ENCODE results near the gene NAT14.

NAT14 gene

DNA sequence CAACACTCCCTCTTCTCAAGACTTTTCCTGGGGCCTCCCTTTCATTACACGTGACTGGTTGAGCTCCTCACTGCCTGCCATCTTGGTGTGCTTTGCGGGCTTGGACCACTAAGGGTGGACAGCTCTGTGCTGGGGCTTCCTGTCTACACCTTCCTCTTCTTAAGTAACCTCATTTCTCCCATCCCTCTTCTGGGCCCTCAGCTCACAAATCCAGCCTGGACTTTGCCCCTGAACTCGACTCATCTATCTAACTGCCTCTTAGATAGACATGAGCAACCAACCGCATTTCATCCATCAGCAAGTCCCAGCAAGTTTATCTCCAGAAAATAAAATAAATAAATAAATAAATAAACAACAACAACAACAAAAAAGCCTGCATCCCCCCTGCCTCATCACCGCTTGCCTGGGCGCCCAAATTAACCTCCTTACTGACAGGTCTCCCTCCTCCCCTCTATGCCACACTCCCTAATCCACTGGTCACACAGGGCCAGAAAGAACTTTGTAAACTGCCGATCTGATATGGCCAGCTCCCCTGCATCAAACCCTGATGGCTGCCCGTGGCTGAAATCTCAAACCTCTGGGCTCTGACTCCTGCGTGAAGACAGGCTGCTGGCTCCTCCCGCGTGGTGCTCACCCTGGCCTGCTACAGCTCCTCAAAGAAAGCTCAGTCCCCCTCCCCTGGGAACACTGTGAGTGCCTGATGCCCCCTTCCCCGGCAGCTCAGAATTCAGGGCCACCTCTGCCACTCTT lies 31.3 kb upstream of the NAT14 start:
- no peak for DNase-seq (ENCODE audit: low spot score)

DNA sequence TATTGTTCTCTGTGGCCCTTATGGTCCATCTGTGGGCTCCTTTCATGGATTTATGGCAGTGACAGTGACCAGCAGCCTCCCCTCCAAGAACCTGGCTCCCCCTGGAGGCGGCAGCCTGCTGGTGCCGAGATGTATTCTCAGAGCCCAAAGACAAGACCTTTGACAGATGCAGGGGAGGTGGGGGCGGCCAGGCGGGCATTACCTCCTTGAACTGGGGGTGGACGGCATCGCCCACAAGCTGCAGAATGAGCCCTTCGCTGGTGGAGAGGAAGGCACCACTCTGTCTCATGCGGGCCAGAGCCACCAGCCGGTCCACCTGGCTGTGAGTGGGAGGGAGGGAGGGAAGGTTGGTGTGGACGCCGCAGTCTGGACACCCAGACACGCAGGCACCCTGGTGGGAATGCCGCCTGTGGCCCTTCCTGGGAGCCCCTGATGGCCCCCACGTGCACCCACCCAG lies 30.2 kb upstream of the NAT14 start:
- DNase-seq (ENCODE audit: low spot score), result no peak

DNA sequence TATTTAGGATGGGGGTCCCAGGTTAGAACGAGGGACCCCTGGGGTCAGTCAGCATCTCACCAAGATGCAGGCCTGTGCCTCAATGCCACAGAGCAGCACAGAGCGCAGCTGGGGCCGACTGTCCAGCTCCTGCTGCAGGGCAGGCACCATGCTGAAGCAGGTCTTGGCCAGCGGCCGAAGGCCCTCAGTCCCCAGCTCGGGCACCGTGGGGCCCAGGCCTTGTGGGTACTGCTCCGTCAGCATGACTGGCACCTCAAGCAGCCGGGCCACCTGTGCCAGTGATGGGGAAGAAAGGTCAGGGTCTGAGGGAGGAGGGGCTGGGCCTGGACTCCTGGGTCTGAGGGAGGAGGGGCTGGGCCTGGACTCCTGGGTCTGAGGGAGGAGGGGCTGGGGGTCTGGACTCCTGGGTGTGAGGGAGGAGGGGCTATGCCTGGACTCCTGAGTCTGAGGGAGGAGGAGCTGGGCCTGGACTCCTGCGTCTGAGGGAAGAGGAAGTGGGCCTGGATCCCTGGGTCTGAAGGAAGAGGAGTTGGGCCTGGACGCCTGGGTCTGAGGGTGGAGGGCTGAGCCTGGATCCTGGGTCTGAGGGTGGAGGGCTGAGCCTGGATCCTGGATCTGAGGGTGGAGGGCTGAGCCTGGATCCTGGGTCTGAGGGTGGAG lies 29.3 kb upstream of the NAT14 start:
- no peak for DNase-seq (ENCODE audit: low spot score)

DNA sequence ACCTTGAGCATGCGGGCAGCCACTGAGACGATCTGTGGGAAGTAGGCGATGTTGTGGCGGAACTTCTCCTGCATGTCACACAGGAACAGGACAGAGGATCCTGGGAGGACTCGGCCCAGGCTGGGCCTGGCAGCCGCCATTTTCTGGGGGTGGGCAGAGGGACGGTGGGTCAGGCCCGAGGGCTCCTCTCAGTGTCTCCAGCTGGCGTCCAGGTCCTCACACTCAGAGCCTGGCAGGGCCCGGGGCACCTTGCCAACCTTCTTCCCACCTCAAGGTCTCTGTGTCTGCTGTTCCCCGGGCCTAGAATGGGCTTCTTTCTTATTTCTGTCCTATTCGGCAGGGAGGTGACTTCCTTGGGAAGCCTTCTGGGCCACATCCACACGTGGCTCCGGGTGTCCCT lies 28.6 kb upstream of the NAT14 start:
- DNase-seq (ENCODE audit: low spot score), result no peak

DNA sequence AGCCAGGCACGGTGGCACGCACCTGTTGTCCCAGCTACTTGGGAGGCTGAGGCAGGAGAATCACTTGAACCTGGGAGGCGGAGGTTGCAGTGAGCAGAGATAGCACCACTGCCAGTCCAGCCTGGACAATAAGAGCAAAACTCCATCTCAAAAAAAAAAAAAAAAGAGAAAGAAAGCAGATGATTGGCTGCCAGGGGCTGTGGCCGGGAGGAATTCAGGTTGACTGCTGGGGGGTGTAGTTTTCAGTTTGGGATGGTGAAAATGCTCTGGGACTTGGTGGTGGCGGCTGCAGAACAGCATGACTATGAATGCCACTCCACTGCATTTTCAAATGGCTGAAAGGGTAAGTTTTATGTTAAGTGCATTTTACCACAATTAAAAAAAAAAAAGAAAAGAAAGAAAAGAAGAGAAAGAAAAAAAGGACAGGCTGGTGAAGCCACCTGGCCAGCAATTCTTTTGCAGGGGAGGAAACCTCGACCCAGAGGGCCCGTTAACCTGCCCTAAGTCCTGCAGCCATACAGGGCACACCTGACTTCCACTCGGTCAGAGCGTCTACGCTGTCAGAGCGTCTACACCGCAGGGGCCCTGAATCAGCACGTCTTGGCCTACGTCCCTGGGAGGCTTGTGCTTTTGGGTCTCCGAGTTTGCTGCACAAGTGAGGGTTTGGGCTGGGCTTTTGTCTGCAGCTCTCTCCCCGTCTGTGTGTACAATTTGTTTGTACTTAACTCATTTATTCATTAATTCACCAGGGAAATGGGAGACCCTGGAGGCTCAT lies 27.1 kb upstream of the NAT14 start:
- no peak for DNase-seq (ENCODE audit: low spot score)

DNA sequence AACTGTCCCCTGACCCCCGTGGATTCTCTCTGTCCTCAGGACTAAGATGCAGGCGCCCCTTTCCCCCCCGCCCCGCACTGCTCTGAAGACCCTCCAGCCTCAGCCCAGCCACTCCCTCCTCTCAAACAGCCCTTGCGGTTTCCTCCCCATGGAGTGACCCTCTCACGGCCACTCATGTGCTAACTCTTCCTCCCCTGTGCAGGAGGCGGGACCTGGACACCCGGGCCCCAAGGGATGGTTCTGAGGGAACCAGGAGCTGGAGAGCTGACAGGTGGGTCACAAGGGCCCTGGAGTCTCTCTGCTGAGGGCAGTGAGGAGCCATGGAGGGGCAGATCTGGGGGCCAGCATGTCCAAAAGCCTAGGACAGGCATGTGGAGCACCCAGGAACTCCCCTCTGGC lies 25.4 kb upstream of the NAT14 start:
- no peak for DNase-seq (ENCODE audit: low spot score)

DNA sequence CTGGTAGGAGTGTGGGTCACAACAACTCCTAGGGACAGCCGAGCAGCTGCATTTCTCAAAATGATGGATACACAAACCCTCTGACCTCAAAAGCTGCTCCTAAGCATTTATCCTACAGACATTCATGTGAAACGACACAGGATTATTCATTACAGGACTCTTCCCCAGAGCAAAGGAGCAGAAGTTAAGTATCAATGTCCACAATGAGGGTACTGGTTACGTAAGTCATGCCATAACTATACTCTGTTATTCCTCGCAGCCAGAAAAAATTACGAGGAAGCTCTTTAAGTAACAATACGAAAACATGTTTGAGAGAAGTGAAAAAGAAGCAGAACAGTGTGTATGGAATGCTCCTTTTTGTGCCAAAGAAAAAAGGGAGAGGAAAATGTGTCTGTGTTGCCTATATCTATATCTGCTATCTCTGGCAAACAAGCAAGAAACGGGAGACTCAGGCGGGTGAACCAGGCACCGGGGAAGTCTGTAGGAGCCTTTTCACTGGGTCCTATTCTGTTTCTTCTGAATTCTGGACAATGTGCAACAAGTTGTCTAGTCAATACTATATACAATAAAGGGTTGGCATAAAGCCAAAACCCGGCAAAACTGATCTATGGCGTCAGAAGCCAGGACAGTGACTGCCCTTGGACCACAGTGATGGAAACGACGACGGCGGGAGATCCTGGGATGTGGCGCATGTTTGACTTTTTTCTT lies 24.9 kb upstream of the NAT14 start:
- peak; percentile 49 for DNase-seq (ENCODE audit: low spot score)

DNA sequence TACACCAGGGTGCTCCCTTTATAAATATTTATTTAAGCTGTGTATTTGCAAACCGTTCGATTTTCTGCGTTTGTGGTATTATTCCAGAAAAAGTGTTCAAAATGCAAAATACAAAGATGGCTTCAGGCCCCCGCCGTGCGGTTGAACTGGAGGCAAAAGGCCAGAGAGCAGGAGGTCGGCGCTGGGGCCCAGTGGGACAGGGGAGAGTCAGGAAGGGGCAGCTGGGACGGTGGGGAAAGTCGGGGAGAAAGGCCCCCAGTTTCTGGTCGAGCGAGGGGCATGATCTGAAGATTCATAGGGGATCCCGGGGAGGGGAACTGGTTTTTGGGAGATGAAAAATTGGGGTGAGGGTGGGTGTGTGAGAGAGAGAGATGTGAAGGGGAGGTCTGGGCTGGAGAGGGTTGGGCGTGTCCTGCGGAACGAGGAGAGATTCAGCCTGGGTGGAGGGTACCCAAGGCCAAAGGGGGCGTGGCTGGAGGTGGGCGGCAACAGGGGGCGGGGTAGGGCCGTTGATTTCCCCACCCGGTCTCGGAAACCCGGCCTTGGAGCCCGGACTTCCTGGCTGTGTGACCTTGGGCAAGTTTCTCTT lies 24.2 kb upstream of the NAT14 start:
- DNase-seq (ENCODE audit: low spot score), result peak; percentile 88

DNA sequence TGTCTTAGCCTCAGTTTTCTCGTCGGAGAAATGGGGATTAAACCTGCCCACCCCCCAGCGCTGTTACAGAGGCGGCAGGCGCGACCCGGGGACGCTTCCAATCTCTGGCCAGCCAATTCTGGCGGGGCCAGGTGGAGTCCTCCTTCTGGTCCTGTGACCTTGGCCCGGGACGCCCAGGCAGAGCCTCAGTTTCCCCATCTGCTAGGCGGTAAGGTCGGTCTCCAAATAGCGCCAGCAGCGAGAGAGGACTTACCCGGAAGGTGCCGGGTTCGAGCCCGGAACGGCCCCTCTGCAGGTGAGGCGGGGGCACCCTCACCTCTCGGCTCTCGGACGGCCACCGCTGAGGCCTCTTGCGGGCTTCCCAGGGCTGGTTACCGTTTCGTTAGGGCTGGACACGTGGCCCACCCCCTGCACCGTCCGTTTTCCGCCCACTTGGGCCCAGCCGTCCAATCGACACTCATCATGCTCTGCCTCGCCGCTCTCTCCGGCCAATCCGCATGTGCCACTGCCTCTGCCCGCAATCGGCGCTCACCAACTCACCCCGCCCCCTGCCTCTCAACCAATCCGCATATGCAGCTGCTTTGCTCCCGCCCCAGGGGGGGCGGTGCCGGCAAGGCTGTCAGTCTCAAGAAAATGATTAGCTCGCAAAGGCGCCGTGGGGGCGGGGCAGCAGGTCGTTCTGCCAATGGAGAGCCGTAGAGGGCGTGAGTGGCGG lies 23.6 kb upstream of the NAT14 start, which contains the start of gene ISOC2:
TSS of gene ISOC2 (minus strand) at position 384 of the 715 bp plus-strand sequence. CDS start 5,156 bp downstream, outside the sequence.
- peak; percentile 100 for DNase-seq (ENCODE audit: low spot score)

DNA sequence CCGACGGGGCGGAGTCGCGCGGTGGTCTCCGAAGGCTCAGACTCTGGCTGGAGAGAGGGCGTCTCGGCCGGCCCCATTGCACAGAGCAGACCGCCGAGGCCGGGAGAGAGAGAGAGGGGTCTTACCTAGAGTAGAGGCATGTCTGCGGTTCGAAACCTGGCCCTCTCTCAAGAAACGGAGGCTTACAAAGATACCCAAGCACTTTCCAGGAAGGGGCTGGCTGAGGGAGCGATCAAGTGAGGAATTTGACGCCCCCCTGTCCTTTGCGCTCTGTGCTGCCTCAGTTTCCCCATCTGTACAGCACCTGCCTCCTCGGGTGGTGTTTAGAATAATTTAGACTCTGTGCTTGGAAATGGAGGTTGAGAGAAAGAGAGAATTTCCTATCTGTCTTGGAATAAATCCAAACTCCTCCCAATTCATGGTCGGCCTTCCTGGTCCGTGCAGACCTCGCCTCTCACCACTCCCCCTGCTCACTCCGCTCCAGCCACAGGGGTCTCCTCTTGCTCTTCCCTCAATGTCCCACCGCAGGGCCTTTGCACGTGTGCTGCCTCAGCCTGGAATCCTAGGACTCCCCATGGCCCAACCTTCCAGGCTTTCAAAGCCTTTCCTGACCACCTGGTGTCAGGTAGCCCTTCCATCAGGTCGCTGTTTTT lies 22.9 kb upstream of the NAT14 start:
- DNase-seq (ENCODE audit: low spot score), result peak; percentile 50

DNA sequence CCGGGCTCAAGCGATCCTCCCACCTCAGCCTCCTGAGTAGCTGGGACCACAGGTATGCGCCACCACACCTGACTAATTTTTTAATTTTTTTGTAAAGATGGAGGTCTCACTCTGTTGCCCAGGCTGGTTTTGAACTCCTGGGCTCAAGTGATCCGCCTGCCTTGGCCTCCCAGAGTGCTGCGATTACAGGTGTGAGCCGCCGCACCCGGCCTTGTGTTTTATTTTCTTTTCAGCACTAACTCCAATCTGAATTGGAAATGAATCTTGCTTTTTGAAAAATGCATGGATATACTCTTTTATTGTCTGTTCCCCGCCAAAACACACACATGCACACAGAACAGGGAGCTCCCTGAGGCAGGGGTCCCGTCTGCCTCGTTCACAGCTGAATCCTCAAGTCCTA lies 22.3 kb upstream of the NAT14 start:
- no peak for DNase-seq (ENCODE audit: low spot score)

DNA sequence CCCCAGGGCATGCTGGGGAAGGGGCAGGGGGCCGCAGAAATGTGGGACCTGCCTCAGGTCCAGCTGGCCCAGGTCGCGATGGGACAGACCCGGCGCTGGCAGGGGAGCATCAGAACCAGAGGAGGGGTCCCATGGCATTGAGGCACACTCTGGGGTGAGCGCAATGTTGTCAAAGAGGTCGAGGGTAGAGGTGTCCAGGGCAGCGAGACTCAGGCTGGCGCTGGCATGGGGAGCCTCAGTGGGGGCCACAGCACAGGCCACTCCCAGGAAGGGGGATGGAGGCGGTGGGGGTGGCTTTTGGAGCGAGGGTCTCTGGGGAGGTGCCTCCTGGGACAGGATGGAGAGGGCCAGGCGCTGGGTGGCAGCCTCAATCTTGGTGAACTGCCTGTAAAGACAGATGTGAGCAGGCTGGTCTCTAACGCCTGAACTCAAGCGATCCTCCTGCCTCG lies 21.4 kb upstream of the NAT14 start:
- peak; percentile 50 for DNase-seq (ENCODE audit: low spot score)

DNA sequence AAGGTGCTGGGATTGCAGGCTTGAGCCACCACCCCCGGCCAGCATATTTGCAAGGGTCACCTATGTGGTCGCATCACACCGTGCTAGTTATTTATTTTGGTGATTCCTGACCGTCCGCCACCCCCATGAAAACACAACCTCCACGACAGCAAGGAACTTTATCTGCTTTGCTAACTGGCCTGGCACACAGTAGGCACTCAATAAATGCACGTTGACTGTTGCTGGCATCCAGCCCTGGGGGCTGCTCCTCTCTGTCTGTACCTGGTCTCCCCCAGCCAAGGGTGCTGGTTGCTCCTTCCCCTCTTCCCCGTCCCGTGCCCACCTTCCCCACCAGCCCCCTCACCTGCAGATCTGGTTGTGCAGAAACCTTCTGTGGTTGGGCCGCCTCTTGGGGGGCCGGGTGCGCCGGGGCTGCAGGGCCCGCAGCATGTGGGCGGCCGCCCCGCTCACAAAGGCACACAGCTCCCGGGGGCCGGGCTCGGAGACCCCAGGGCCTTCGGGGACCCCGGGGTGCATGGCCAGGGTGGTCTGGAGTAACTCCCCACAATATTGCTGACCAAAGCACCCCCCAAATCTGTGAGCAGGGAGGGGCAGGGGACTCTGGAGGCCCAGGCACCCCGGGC lies 20.8 kb upstream of the NAT14 start:
- DNase-seq (ENCODE audit: low spot score), result peak; percentile 48

DNA sequence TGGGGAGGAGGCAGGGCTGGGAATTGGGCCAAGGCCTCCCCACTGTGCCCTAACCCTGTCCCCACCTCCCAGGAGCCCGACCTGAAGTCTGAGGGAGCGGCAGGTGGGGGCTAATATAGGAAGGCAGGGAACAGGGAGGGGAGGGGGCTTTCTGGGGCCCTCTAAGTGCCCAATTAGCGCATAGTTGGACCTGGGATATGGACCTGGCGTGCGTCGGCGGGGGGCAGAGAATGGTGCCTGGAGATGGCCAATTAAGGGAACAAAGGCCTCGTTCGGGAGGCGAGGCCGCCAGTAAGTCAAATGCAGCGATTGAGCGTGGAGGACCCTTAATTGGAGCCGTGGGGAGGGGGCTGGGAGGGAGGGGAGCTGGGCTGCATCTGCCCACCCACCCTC lies 20.3 kb upstream of the NAT14 start, which contains the start of gene C19orf85:
TSS of gene C19orf85 (minus strand) at position 90 of the 393 bp plus-strand sequence. CDS start 197 bp downstream, outside the sequence.
- DNase-seq (ENCODE audit: low spot score), result no peak

DNA sequence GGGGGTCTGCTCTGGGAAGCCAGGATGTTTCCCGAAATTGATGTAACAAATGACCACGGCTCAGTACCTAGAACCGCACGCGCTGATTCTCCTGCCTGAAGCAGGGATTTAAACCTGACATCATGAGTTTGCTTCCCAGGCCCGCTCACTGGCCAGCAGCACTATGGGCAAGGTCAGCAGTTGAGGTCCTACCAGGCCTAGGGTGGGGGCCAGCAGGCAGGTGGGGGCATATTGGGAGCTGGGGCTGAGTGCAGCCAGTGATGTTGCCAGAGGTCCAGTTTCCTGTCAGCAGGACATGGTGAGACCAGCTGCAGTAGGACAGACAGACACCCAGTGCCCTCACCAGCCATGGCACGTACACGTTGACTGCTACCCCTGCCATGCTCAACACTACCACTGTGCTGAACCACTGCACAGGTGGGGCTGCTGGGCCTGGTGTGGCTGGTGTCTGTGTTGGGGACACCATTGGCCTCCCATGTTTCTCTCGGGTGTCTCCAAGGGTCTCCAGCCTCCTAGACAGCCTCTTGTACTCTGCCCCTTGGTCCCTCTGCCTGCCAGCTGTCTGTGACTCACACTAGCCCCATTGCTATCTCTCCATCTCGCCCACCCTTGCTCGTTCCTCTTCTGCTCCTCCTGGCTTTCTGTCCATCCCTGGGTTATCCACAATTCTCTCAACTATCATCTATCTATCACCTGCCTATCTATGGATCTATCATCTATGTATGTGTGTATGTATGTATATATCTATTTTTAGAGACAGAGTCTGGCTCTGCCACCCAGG lies 19.3 kb upstream of the NAT14 start:
- no peak for DNase-seq (ENCODE audit: low spot score)

DNA sequence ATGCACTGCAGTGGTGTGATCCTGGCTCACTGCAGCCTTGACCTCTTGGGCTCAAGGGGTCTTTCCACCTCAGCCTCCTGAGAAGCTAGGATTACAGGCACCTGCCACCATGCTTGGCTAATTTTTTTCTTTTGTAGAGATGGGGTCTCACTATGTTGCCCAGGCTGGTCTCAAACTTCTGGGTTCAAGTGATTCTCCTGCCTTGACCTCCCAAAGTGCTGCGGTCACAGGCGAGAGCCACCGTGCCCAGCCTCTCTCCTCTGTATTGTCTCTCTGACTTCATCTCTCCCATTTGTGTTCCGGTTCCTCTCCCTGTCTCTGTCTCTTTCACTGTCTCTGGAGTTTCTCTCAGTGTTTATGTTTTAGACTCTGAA lies 18.8 kb upstream of the NAT14 start:
- DNase-seq (ENCODE audit: low spot score), result no peak

DNA sequence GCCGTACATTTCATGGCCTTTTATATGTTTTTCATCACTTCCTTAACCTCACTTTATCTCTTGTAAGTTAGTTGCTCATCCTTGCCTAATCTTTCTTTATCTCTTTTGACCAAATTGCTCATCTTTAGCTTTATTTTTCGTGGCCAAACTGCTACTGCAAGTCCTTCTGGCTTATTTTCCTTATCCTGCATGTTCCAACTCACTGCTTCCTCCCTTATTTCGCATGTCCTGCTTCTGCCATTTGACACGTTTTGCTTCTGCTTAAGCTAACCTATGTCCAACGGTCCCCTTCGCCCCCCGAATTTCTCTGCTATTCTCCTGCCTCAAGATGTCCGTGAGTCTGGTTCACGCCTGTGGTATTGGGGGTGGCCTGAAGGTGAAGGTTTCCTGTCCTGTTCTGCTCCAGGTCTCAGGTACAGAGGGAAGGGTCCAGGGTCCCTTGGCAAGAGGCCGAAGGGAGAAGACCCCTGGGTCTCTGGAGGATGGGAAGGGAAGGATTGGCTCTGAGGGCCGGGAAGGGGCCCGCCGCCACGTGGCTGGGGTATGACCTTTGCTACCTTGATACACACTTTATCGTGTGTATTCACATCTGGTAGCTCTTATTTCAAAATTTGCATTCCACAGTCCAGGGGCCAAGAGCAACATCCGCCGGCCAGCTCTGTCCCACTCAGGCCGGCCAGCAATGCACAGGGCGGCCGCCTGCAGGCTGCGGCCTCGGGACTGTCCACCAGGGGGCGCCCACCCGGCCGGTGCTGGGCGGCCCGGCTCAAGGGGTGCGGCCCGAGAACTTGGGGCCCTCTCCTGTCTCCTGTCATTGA lies 17.5 kb upstream of the NAT14 start:
- peak; percentile 85 for DNase-seq (ENCODE audit: low spot score)

DNA sequence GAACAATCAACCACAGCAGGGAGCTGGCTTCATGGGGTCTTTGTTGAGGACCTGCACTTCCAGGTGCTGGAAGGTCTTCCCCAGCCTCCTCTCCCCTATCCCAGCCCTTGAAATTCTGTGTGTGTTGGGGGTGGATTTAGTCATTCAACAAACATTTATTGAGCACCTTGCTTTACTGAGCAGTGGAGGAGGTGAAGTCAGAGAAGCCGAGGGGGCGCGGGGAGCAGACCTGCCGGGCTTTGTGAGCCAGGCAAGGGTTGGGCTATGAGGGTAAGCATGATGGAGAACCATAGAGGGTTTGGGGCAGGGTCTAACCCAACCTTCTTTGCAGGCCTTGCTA lies 17.0 kb upstream of the NAT14 start:
- DNase-seq (ENCODE audit: low spot score), result no peak
